ENCODE measurements around the gene WEE2. TPM values are rescaled to one million over a fixed set of nuclear protein-coding genes. Genes with fewer than 3 reads are reported as not detected.

The WEE2 gene
- total and polyA plus RNA-seq, 2 of the 13 experiments (the other 11 are each of a cell fraction or from before 2014, with no cell fraction given), result not detected

DNA sequence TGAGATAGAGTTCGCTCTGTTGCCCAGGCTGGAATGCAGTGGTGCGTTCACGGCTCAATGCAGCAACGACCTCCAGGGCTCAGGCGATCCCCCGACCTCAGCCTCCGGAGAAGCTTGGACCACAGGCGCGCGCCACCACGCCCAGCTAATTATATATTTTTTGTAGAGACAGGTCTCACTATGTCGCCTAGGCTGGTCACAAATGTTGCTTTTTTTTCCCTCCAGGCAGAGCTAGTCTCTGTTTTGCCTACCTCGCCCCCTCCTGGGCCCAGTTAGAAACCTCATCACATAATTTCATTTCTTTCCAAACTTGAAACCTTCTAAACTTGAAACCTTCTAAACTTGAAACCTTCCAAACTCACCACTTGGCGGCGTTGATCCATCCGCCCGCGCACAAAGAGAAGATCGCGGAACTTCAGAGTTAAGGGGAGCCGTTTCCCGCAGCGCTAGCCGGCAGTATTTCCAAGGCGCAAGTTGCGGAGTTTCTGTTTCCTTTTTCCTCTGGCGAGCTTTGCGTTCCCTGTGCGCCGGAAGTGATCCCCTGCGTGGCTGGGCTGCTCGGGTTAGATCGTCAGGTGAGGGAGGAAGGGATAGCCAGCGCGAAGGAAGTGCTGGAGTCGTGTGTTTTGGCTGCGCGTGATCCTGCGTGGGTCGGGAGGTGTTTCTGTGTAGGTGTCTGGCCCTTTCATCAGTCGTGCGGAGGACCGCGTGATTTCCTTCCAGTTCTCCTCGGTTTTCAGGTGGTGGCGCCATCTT is 29.9 kb downstream of the WEE2 start, which contains the start of gene SSBP1 (continued):
- TF ChIP-seq NFKBIZ (CRISPR knock-in tag; IDR thresholded peaks at IDR 0.05) (peak; percentile 71; the same call in 1 of the 2 replicates), FOXA3 (CRISPR knock-in tag; IDR thresholded peaks at IDR 0.05) (peak; percentile 88), ZKSCAN1 (IDR thresholded peaks at IDR 0.05; ENCODE audit: low read length) (no peak), RCOR2 (CRISPR knock-in tag; IDR thresholded peaks at IDR 0.05) (peak; percentile 67; the same call in 1 of the 2 replicates), ZNF329 (CRISPR knock-in tag; IDR thresholded peaks at IDR 0.05; ENCODE audit: low read depth) (0 out of 2 replicates have a peak, but pooled peaks have one; percentile 36), ZNF354B (CRISPR knock-in tag; IDR thresholded peaks at IDR 0.05) (no peak; the same call in 1 of the 2 replicates), ZNF256 (CRISPR knock-in tag; conservative IDR thresholded peaks at IDR 0.05) (peak; percentile 77; the same call in 1 of the 2 replicates), ZNF713 (CRISPR knock-in tag; IDR thresholded peaks at IDR 0.05) (no peak), ONECUT2 (CRISPR knock-in tag; IDR thresholded peaks at IDR 0.05) (no peak), ZNF552 (CRISPR knock-in tag; IDR thresholded peaks at IDR 0.05; ENCODE audit: borderline replicate concordance) (no peak), POGZ (CRISPR knock-in tag; IDR thresholded peaks at IDR 0.05) (peak; percentile 98), ZNF816 (CRISPR knock-in tag; IDR thresholded peaks at IDR 0.05; ENCODE audit: borderline replicate concordance) (peak; percentile 85; the same call in 1 of the 2 replicates), ZC3H13 (CRISPR knock-in tag; IDR thresholded peaks at IDR 0.05) (no peak), SRSF1 (optimal IDR thresholded peaks at IDR 0.05; ENCODE audit: low read depth, low read length) (peak; percentile 27), ETV5 (CRISPR knock-in tag; IDR thresholded peaks at IDR 0.05; ENCODE audit: borderline replicate concordance) (peak; percentile 80), PHF20 (CRISPR knock-in tag; IDR thresholded peaks at IDR 0.05) (peak; percentile 99), ZNF101 (CRISPR knock-in tag; IDR thresholded peaks at IDR 0.05; ENCODE audit: borderline replicate concordance, low read depth) (0 out of 2 replicates have a peak, but pooled peaks have one; percentile 31), PRMT3 (CRISPR knock-in tag; IDR thresholded peaks at IDR 0.05; ENCODE audit: borderline replicate concordance, low read depth) (peak; percentile 85; the same call in 1 of the 2 replicates), ZNF441 (CRISPR knock-in tag; IDR thresholded peaks at IDR 0.05; ENCODE audit: borderline replicate concordance) (no peak; the same call in 1 of the 2 replicates), SAP130 (CRISPR knock-in tag; IDR thresholded peaks at IDR 0.05; ENCODE audit: low read depth) (peak; percentile 94)
- TF ChIP-seq, protein P1, sequence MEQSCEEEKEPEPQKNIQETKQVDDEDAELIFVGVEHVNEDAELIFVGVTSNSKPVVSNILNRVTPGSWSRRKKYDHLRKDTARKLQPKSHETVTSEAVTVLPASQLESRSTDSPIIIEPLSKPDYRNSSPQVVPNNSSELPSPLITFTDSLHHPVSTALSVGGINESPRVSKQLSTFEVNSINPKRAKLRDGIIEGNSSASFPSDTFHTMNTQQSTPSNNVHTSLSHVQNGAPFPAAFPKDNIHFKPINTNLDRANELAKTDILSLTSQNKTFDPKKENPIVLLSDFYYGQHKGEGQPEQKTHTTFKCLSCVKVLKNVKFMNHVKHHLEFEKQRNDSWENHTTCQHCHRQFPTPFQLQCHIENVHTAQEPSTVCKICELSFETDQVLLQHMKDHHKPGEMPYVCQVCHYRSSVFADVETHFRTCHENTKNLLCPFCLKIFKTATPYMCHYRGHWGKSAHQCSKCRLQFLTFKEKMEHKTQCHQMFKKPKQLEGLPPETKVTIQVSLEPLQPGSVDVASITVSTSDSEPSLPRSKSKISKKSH (CRISPR knock-in tag; IDR thresholded peaks at IDR 0.05; ENCODE audit: borderline replicate concordance), result peak; percentile 59; the same call in 1 of the 2 replicates
- TF ChIP-seq, protein P2, sequence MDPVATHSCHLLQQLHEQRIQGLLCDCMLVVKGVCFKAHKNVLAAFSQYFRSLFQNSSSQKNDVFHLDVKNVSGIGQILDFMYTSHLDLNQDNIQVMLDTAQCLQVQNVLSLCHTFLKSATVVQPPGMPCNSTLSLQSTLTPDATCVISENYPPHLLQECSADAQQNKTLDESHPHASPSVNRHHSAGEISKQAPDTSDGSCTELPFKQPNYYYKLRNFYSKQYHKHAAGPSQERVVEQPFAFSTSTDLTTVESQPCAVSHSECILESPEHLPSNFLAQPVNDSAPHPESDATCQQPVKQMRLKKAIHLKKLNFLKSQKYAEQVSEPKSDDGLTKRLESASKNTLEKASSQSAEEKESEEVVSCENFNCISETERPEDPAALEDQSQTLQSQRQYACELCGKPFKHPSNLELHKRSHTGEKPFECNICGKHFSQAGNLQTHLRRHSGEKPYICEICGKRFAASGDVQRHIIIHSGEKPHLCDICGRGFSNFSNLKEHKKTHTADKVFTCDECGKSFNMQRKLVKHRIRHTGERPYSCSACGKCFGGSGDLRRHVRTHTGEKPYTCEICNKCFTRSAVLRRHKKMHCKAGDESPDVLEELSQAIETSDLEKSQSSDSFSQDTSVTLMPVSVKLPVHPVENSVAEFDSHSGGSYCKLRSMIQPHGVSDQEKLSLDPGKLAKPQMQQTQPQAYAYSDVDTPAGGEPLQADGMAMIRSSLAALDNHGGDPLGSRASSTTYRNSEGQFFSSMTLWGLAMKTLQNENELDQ (CRISPR knock-in tag; IDR thresholded peaks at IDR 0.05; ENCODE audit: borderline replicate concordance), result no peak
- TF ChIP-seq, protein P3, sequence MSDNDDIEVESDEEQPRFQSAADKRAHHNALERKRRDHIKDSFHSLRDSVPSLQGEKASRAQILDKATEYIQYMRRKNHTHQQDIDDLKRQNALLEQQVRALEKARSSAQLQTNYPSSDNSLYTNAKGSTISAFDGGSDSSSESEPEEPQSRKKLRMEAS (IDR thresholded peaks at IDR 0.05), result peak; percentile 89
- TF ChIP-seq, protein P4, sequence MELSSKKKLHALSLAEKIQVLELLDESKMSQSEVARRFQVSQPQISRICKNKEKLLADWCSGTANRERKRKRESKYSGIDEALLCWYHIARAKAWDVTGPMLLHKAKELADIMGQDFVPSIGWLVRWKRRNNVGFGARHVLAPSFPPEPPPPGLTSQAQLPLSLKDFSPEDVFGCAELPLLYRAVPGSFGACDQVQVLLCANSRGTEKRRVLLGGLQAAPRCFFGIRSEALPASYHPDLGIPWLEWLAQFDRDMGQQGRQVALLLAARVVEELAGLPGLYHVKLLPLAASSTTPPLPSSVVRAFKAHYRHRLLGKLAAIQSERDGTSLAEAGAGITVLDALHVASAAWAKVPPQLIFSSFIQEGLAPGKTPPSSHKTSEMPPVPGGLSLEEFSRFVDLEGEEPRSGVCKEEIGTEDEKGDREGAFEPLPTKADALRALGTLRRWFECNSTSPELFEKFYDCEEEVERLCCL (CRISPR knock-in tag; IDR thresholded peaks at IDR 0.05; ENCODE audit: borderline replicate concordance), result no peak
- TF ChIP-seq, protein P5, sequence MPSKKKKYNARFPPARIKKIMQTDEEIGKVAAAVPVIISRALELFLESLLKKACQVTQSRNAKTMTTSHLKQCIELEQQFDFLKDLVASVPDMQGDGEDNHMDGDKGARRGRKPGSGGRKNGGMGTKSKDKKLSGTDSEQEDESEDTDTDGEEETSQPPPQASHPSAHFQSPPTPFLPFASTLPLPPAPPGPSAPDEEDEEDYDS (CRISPR knock-in tag; IDR thresholded peaks at IDR 0.05), result peak; percentile 15; the same call in 1 of the 2 replicates
